IPS-18a (cell line): ENCODE results near the gene FAM107B.

Experiments used
- H3K27ac ChIP-seq: one replicate; pipeline ENCODE4 v1.5.1; 2013; ENCODE audit warnings: low read length
- H3K27me3 ChIP-seq: one replicate; pipeline ENCODE4 v1.6.1; 2013; ENCODE audit warnings: mild to moderate bottlenecking, low read length; ENCODE audit not compliant: control insufficient read depth, insufficient read depth
- H3K36me3 ChIP-seq: one replicate; pipeline ENCODE4 v1.6.1; 2013; ENCODE audit warnings: low read depth, low read length; ENCODE audit not compliant: control insufficient read depth
- H3K4me1 ChIP-seq: one replicate; pipeline ENCODE4 v1.6.1; 2013; ENCODE audit warnings: low read depth, low read length; ENCODE audit not compliant: control insufficient read depth
- H3K4me3 ChIP-seq: one replicate; pipeline ENCODE4 v1.5.1; 2013; ENCODE audit warnings: low read length
- H3K9ac ChIP-seq: one replicate; pipeline ENCODE4 v1.6.1; 2013; ENCODE audit warnings: mild to moderate bottlenecking, low read length, moderate library complexity
- H3K9me3 ChIP-seq: one replicate; pipeline ENCODE4 v1.6.1; 2013; ENCODE audit warnings: low read depth, low read length; ENCODE audit not compliant: control insufficient read depth

The FAM107B gene

GRCh38 chr10:14508725-14509124 is 266.0 kb downstream of the FAM107B start:
- H3K27ac ChIP-seq: no peak overlapping the region
- H3K27me3 ChIP-seq: no peaks in the 10 kb centered on the region
- H3K4me1 ChIP-seq: no peaks in the 10 kb centered on the region
- no peak overlapping the region for H3K9ac ChIP-seq
- H3K9me3 ChIP-seq: no peaks in the 10 kb centered on the region
- H3K36me3 ChIP-seq: no peaks in the 10 kb centered on the region
- H3K4me3 ChIP-seq: no peak overlapping the region

- H3K36me3 ChIP-seq: no peaks in the 10 kb centered on the region
- no peak overlapping the region for H3K27ac ChIP-seq
- no peak overlapping the region for H3K9ac ChIP-seq
- no peaks in the 10 kb centered on the region for H3K9me3 ChIP-seq
- H3K4me1 ChIP-seq: peaks cover 2% of the 10 kb centered on the region
- no peaks in the 10 kb centered on the region for H3K27me3 ChIP-seq
- no peak overlapping the region for H3K4me3 ChIP-seq
Observed at GRCh38 chr10:14507781-14508180, 266.9 kb downstream of the FAM107B start.

DNA sequence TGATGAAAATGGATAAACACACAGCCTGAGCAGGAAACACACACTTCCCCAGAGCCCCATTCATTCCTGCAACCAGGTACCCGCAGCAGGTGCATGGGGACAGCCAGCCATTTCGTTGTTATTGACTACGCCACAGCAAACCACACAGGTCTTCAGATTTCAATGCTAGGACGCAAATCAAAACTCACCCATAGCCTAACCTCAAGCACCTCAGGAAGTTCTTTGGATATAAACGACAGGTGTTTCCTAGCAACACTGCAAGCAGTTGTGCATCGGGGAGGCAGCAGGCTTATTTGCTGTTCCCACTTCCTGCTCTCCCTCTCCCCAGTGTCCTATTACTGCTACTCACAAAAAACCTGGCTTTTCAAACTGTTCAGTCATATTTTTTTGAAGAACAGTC is 267.5 kb downstream of the FAM107B start:
- Histone ChIP-seq H3K9ac (no peak overlapping the region), H3K27me3 (no peaks in the 10 kb centered on the region), H3K4me1 (peaks cover 6% of the 10 kb centered on the region), H3K9me3 (no peaks in the 10 kb centered on the region), H3K27ac (no peak overlapping the region), H3K4me3 (no peak overlapping the region), H3K36me3 (no peaks in the 10 kb centered on the region)

- H3K4me1 ChIP-seq: peaks cover 6% of the 10 kb centered on the region
- no peak overlapping the region for H3K4me3 ChIP-seq
- H3K9ac ChIP-seq: no peak overlapping the region
- no peaks in the 10 kb centered on the region for H3K36me3 ChIP-seq
- no peaks in the 10 kb centered on the region for H3K27me3 ChIP-seq
- H3K27ac ChIP-seq: no peak overlapping the region
- no peaks in the 10 kb centered on the region for H3K9me3 ChIP-seq
Observed at GRCh38 chr10:14502431-14502830, 272.3 kb downstream of the FAM107B start.

GRCh38 chr10:14500172-14500765 is 274.4 kb downstream of the FAM107B start:
- Histone ChIP-seq H3K36me3 (no peaks in the 10 kb centered on the region), H3K27me3 (no peaks in the 10 kb centered on the region), H3K4me3 (no peak overlapping the region), H3K4me1 (peaks cover 6% of the 10 kb centered on the region), H3K9me3 (no peaks in the 10 kb centered on the region), H3K27ac (no peak overlapping the region), H3K9ac (no peak overlapping the region)

DNA sequence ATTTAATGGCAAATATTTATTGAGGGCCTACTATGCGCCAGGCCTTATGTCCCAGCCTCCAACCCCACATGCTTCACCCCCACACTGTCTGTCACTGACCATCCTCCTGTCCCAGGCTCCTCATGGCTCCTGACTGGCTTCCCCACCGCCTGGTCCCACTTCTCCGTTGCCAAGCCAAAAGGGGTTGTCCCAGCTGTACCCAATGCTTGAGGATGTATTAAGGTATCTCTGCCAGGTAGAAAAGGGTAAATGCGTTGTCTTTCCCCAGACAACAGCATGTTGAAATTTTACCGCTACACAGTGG is 275.1 kb downstream of the FAM107B start:
- Histone ChIP-seq H3K9me3 (no peaks in the 10 kb centered on the region), H3K27ac (no peak overlapping the region), H3K27me3 (no peaks in the 10 kb centered on the region), H3K4me3 (no peak overlapping the region), H3K4me1 (peaks cover 6% of the 10 kb centered on the region), H3K9ac (no peak overlapping the region), H3K36me3 (no peaks in the 10 kb centered on the region)

GRCh38 chr10:14498326-14498725 is 276.4 kb downstream of the FAM107B start:
- Histone ChIP-seq H3K4me1 (peaks cover 6% of the 10 kb centered on the region), H3K27me3 (no peaks in the 10 kb centered on the region), H3K9me3 (no peaks in the 10 kb centered on the region), H3K9ac (no peak overlapping the region), H3K4me3 (no peak overlapping the region), H3K36me3 (no peaks in the 10 kb centered on the region), H3K27ac (no peak overlapping the region)

GRCh38 chr10:14491811-14492210 is 282.9 kb downstream of the FAM107B start:
- Histone ChIP-seq H3K9ac (no peak overlapping the region), H3K9me3 (no peaks in the 10 kb centered on the region), H3K4me1 (no peaks in the 10 kb centered on the region), H3K27me3 (no peaks in the 10 kb centered on the region), H3K4me3 (no peak overlapping the region), H3K36me3 (no peaks in the 10 kb centered on the region), H3K27ac (no peak overlapping the region)

DNA sequence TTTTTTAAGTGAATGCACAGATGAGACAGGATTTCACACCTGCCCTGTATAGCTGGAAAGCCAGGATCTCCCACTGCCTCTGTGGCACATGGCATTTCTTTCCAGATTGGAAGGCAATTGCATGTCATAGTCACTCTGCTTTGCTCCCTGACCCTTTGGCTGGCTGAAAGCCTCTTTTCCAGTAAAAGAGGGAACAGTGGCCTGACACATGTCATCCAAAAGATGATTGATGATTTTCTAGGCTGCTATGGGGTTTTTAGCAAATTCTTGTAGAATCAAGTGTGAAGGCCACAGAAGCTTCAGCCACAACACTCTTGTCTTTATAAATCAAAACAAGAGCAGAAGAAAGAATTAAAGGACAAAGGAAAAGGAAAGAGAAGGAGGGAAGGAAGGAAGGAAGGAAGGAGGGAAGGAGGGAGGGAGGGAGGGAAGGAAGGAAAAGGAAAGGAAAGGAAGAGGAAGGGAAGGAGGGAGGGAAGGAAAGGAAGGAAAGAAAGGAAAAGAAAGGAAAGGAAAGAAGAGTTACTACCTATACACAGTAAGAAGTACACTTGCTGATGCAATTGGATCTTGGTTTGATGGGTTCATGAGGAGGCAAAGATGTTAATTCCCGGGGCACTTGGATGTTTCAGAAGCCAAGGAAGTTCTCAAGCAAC is 285.0 kb downstream of the FAM107B start:
- Histone ChIP-seq H3K4me1 (no peaks in the 10 kb centered on the region), H3K9ac (no peak overlapping the region), H3K27me3 (no peaks in the 10 kb centered on the region), H3K36me3 (no peaks in the 10 kb centered on the region), H3K27ac (no peak overlapping the region), H3K4me3 (no peak overlapping the region), H3K9me3 (no peaks in the 10 kb centered on the region)

DNA sequence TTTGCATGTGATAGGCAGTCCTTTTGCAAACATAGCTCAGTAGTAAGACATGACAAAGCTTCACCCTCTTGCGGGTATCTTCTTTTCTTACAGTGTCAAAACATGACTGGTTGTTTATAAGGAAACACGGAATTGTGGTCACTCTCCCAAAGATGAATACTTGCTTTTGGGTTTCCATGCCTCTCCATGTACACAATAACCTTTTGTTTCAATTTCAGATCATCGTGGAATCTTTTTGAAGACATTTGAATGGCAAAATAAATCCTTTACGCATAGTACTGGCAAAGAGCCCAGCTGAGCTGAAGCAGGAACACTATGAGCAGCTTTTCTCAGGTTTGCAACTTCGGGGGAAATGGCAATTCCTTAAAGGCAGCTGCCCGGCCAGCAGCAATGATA is 287.2 kb downstream of the FAM107B start:
- H3K4me1 ChIP-seq: no peaks in the 10 kb centered on the region
- no peaks in the 10 kb centered on the region for H3K27me3 ChIP-seq
- H3K36me3 ChIP-seq: no peaks in the 10 kb centered on the region
- H3K27ac ChIP-seq: no peak overlapping the region
- H3K4me3 ChIP-seq: no peak overlapping the region
- H3K9me3 ChIP-seq: no peaks in the 10 kb centered on the region
- no peak overlapping the region for H3K9ac ChIP-seq

DNA sequence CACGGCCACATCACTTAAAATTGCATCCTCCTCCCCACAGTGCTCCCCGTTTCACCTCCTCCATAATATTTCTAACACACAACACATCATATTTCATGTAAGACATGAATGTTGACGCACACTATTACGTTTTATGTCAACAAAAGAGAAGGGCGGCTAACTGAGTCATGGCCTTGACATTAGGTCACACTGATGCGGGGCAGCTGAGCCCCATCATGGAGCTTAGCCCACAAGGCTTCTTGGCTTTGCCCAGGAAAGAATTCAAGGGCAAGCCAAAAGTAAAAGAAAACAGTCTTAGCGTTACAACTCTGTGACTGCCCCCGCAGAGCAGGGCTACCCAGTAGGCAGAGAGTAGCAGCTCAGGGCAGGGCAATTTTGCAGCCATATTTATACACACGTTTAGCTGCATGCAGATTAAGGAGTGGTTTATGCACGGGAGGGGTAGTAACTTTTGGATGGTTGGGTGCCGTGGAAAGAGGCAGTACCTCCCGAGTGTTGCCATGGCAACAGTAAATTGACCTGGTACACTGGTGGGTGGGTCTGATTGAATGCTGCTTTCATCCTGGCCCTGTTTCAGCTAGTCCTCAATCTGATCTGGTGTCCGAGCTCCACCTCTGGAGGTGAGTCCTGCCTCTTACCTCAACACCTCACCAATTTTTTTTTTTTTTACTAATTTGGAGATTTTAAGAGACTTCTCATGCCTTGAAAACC is 287.8 kb downstream of the FAM107B start:
- Histone ChIP-seq H3K27ac (no peak overlapping the region), H3K36me3 (no peaks in the 10 kb centered on the region), H3K27me3 (no peaks in the 10 kb centered on the region), H3K4me1 (no peaks in the 10 kb centered on the region), H3K4me3 (no peak overlapping the region), H3K9me3 (no peaks in the 10 kb centered on the region), H3K9ac (no peak overlapping the region)

- H3K4me1 ChIP-seq: no peaks in the 10 kb centered on the region
- H3K27me3 ChIP-seq: no peaks in the 10 kb centered on the region
- H3K36me3 ChIP-seq: no peaks in the 10 kb centered on the region
- H3K9ac ChIP-seq: no peak overlapping the region
- H3K4me3 ChIP-seq: no peak overlapping the region
- H3K27ac ChIP-seq: no peak overlapping the region
- no peaks in the 10 kb centered on the region for H3K9me3 ChIP-seq
Observed at GRCh38 chr10:14485986-14486385, 288.7 kb downstream of the FAM107B start.
